ENCODE measurements around the gene HMOX1. TPM values are rescaled to one million over a fixed set of nuclear protein-coding genes. Genes with fewer than 3 reads are reported as not detected.

Gene HMOX1
- total RNA-seq, 4 donors from 2014 or later, result 1.00 to 172 (median 42.7) TPM

- Histone ChIP-seq H3K4me3 (no peak overlapping the region), H3K9me3 (no peaks in the 10 kb centered on the region), H3K4me1 (peaks cover 7 to 27% (median 12%) of the 10 kb centered on the region in 4 donors), H3K27ac (no peak overlapping the region), H3K36me3 (no peaks in the 10 kb centered on the region), H3K27me3 (no peaks in the 10 kb centered on the region)
- DNase-seq, result no peak
- intact Hi-C loops (cut with DNase I; ENCODE audit: low total_unique reads), result no loop called here
- WGBS, 2 donors (ENCODE audit: low coverage in 1 of 2), result 92% methylated on average over 6 of the region's 6 CpGs; no CpG with 5 or more reads in 1 of the 2 donors
- in situ Hi-C loops (cut with MboI; ENCODE audit: low pct_ligation_motif_present in 1 of 4, low pct_unique_long_range_greater_than_20kb in 1 of 4, low sequenced_read_pairs in 3 of 4), result loop anchor here in 2 of 4 donors (10.0 to 25.0 kb wide), 3 partner anchors 47 to 710 kb away; no protein-coding TSS in a partner anchor
- TF ChIP-seq POLR2AphosphoS5 (IDR thresholded peaks at IDR 0.05), result no peak
- no peak for TF ChIP-seq POLR2A (IDR thresholded peaks at IDR 0.05)
- TF ChIP-seq CTCF (IDR thresholded peaks at IDR 0.05), result no peak
- TF ChIP-seq EP300 (IDR thresholded peaks at IDR 0.05; ENCODE audit: low read depth), result no peak
Observed at GRCh38 chr22:35401863-35402262, 21.0 kb downstream of the HMOX1 start.

- in situ Hi-C loops (cut with MboI; ENCODE audit: low pct_ligation_motif_present in 1 of 4, low pct_unique_long_range_greater_than_20kb in 1 of 4, low sequenced_read_pairs in 3 of 4), result loop anchor here in 2 of 4 donors (10.0 to 25.0 kb wide), 3 partner anchors 49 to 709 kb away; no protein-coding TSS in a partner anchor
- 66 to 80% methylated on average over 1 to 7 of the region's 7 CpGs for WGBS, 2 donors (ENCODE audit: low coverage in 1 of 2)
Observed at GRCh38 chr22:35403356-35403755, 22.5 kb downstream of the HMOX1 start.

GRCh38 chr22:35404176-35404575 lies 23.3 kb downstream of the HMOX1 start:
- 67 to 86% methylated on average over 1 to 5 of the region's 5 CpGs for WGBS, 2 donors (ENCODE audit: low coverage in 1 of 2)
- Histone ChIP-seq H3K36me3 (peaks cover 0 to 19% (median 0%) of the 10 kb centered on the region in 4 donors), H3K4me1 (peaks cover 7 to 14% (median 9%) of the 10 kb centered on the region in 4 donors), H3K27me3 (no peaks in the 10 kb centered on the region), H3K9me3 (no peaks in the 10 kb centered on the region), H3K4me3 (no peak overlapping the region), H3K27ac (no peak overlapping the region)
- DNase-seq, result no peak
- intact Hi-C loops (cut with DNase I; ENCODE audit: low total_unique reads), result no loop called here
- in situ Hi-C loops (cut with MboI; ENCODE audit: low pct_ligation_motif_present in 1 of 4, low pct_unique_long_range_greater_than_20kb in 1 of 4, low sequenced_read_pairs in 3 of 4), result loop anchor here in 2 of 4 donors (10.0 to 25.0 kb wide), 3 partner anchors 49 to 708 kb away; no protein-coding TSS in a partner anchor
- no peak for TF ChIP-seq POLR2AphosphoS5 (IDR thresholded peaks at IDR 0.05)
- no peak for TF ChIP-seq EP300 (IDR thresholded peaks at IDR 0.05; ENCODE audit: low read depth)
- no peak for TF ChIP-seq CTCF (IDR thresholded peaks at IDR 0.05)
- TF ChIP-seq POLR2A (IDR thresholded peaks at IDR 0.05), result no peak

More at GRCh38 chr22:35403356-35403755, 22.5 kb downstream of the HMOX1 start:
- Histone ChIP-seq H3K27ac (no peak overlapping the region), H3K4me1 (peaks cover 7 to 14% (median 10%) of the 10 kb centered on the region in 4 donors), H3K4me3 (no peak overlapping the region), H3K36me3 (peaks cover 0 to 11% (median 0%) of the 10 kb centered on the region in 4 donors), H3K27me3 (no peaks in the 10 kb centered on the region), H3K9me3 (no peaks in the 10 kb centered on the region)
- no peak for TF ChIP-seq POLR2AphosphoS5 (IDR thresholded peaks at IDR 0.05)
- TF ChIP-seq EP300 (IDR thresholded peaks at IDR 0.05; ENCODE audit: low read depth), result no peak
- no peak for TF ChIP-seq CTCF (IDR thresholded peaks at IDR 0.05)
- intact Hi-C loops (cut with DNase I; ENCODE audit: low total_unique reads), result no loop called here
- DNase-seq, result no peak

- TF ChIP-seq POLR2AphosphoS5 (IDR thresholded peaks at IDR 0.05) (no peak), CTCF (IDR thresholded peaks at IDR 0.05) (no peak), EP300 (IDR thresholded peaks at IDR 0.05; ENCODE audit: low read depth) (no peak), POLR2A (IDR thresholded peaks at IDR 0.05) (no peak)
- H3K36me3 ChIP-seq, result peaks cover 0 to 25% (median 0%) of the 10 kb centered on the region in 4 donors
- H3K27ac ChIP-seq, result no peak overlapping the region
- in situ Hi-C loops (cut with MboI; ENCODE audit: low pct_ligation_motif_present in 1 of 4, low pct_unique_long_range_greater_than_20kb in 1 of 4, low sequenced_read_pairs in 3 of 4), result loop anchor here in 2 of 4 donors (10.0 to 25.0 kb wide), 3 partner anchors 52 to 706 kb away; no protein-coding TSS in a partner anchor
- intact Hi-C loops (cut with DNase I; ENCODE audit: low total_unique reads), result no loop called here
- H3K9me3 ChIP-seq, result no peaks in the 10 kb centered on the region
- H3K4me3 ChIP-seq, result no peak overlapping the region
- no peak for DNase-seq
- H3K27me3 ChIP-seq, result no peaks in the 10 kb centered on the region
- WGBS, 2 donors (ENCODE audit: low coverage in 1 of 2), result 94% methylated on average over 13 of the region's 13 CpGs; no CpG with 5 or more reads in 1 of the 2 donors
- H3K4me1 ChIP-seq, result no peaks in the 10 kb centered on the region
Observed at GRCh38 chr22:35406443-35406842, 25.5 kb downstream of the HMOX1 start.

All from transverse colon (tissue), 4 donors.